Osteocyte (in vitro differentiated cells): ENCODE results near the gene M6PR. TPM values are rescaled to one million over a fixed set of nuclear protein-coding genes. Genes with fewer than 3 reads are reported as not detected.

Source experiments
- DNase-seq: peaks from one replicate; pipeline ENCODE4 v3.0.0; 2021; ENCODE audit warnings: mixed read lengths; ENCODE audit not compliant: unreplicated experiment; ENCODE audit errors: extremely low spot score
- H3K27ac Mint-ChIP-seq: one replicate; pipeline ENCODE4 v1.8.0; 2021; ENCODE audit warnings: mild to moderate bottlenecking, mixed read lengths; ENCODE audit not compliant: unreplicated experiment
- H3K27me3 Mint-ChIP-seq: one replicate; pipeline ENCODE4 v1.8.0; 2021; ENCODE audit warnings: mixed read lengths; ENCODE audit not compliant: unreplicated experiment
- H3K36me3 Mint-ChIP-seq: one replicate; pipeline ENCODE4 v1.8.0; 2021; ENCODE audit warnings: mixed read lengths; ENCODE audit not compliant: unreplicated experiment
- H3K4me1 Mint-ChIP-seq: one replicate; pipeline ENCODE4 v1.8.0; 2021; ENCODE audit warnings: mixed read lengths; ENCODE audit not compliant: unreplicated experiment
- H3K4me3 Mint-ChIP-seq: one replicate; pipeline ENCODE4 v1.8.0; 2021; ENCODE audit warnings: mild to moderate bottlenecking, moderate library complexity, mixed read lengths; ENCODE audit not compliant: unreplicated experiment
- H3K9me3 Mint-ChIP-seq: one replicate; pipeline ENCODE4 v1.8.0; 2021; ENCODE audit warnings: mixed read lengths; ENCODE audit not compliant: unreplicated experiment
- total RNA-seq: library from RNA; stranded (reverse); gene quantifications from 2 replicates; pipeline ENCODE4 v1.2.1, GENCODE V29; 2021
- TF ChIP-seq, protein P1 (sequence below): fragments of 200-600 bp; sonication (generic); IDR thresholded peaks from 2 replicates; pipeline ENCODE4 v1.5.0; 2021; ENCODE audit warnings: antibody characterized with exemption, mild to moderate bottlenecking, moderate library complexity

Gene M6PR
- total RNA-seq, 1 donor from 2014 or later = 126 TPM

DNA sequence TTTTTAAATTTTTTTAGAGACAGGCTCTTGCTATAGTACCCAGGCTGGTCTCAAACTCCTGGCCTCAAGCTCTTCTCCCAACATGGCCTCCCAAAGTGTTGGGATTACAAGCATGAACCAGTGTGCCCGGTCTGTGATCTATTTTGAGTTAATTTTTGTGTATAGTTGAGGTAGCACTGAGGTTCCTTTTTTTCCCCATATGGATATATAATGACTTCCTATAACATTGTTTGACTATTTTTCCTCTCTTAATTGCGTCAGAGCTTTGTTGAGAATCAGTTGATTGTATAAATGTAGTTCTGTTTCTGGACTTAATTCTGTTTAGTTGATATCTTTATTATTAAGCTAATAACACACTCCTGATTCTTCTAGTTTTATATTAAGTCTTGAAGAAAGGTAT is 8.6 kb upstream of the M6PR start:
- no peaks in the 10 kb centered on the region for H3K4me1 Mint-ChIP-seq
- H3K27ac Mint-ChIP-seq = no peak overlapping the region
- DNase-seq = no peak
- H3K4me3 Mint-ChIP-seq = no peak overlapping the region
- H3K9me3 Mint-ChIP-seq = peaks cover 6% of the 10 kb centered on the region
- H3K36me3 Mint-ChIP-seq = no peaks in the 10 kb centered on the region
- no peaks in the 10 kb centered on the region for H3K27me3 Mint-ChIP-seq
- TF ChIP-seq, protein P1, sequence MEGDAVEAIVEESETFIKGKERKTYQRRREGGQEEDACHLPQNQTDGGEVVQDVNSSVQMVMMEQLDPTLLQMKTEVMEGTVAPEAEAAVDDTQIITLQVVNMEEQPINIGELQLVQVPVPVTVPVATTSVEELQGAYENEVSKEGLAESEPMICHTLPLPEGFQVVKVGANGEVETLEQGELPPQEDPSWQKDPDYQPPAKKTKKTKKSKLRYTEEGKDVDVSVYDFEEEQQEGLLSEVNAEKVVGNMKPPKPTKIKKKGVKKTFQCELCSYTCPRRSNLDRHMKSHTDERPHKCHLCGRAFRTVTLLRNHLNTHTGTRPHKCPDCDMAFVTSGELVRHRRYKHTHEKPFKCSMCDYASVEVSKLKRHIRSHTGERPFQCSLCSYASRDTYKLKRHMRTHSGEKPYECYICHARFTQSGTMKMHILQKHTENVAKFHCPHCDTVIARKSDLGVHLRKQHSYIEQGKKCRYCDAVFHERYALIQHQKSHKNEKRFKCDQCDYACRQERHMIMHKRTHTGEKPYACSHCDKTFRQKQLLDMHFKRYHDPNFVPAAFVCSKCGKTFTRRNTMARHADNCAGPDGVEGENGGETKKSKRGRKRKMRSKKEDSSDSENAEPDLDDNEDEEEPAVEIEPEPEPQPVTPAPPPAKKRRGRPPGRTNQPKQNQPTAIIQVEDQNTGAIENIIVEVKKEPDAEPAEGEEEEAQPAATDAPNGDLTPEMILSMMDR = no peak

- Mint-ChIP-seq H3K9me3 (peaks cover under 1% of the 10 kb centered on the region), H3K4me1 (no peaks in the 10 kb centered on the region), H3K27me3 (no peaks in the 10 kb centered on the region), H3K4me3 (no peak overlapping the region), H3K27ac (no peak overlapping the region), H3K36me3 (no peaks in the 10 kb centered on the region)
- DNase-seq = no peak
- TF ChIP-seq, protein P1 = no peak
These were observed 8.1 kb upstream of the M6PR start for GRCh38 chr12:8957561-8957960.

DNA sequence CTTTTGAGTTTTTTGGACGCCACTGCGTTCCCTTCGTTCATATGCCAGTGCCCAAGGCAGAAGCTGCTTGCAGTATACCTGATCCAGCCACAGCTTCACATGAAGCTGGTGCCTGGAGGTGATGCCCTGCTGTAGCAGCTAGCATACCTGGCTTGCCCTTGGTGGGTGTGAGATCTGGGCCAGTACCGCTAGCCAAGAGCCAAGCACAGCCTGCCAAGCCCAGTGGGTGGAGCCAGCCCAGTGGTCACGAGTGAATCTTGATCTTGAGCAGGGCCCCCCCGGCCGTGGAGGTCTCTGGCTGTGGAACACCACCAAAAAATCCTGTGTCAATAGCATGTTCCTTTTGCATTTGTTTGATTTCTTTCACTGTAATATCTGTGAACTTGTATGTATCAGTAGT is 7.3 kb upstream of the M6PR start:
- Mint-ChIP-seq H3K27ac (no peak overlapping the region), H3K4me1 (no peaks in the 10 kb centered on the region), H3K27me3 (no peaks in the 10 kb centered on the region), H3K9me3 (no peaks in the 10 kb centered on the region), H3K36me3 (no peaks in the 10 kb centered on the region), H3K4me3 (no peak overlapping the region)
- TF ChIP-seq, protein P1 = no peak
- no peak for DNase-seq

DNA sequence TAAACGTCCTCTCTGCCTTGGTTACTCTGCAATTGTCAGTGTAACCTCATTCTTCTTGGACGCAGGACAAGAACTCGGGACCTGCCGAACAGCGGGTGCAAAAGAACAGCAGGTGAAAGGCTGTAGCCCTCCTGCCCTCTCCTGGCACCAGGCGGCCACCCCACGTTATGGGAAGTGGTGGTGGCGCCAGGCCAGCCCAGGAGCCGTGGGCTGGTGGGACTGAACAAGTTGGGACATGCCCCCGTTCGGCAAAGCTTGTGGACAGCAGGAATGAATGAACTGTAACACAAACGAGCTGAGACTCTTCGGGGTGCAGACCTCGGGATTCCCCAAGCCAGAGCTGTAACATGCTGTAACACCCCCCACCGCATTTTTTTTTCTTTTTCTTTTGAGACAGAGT is 6.6 kb upstream of the M6PR start:
- no peaks in the 10 kb centered on the region for H3K4me1 Mint-ChIP-seq
- TF ChIP-seq, protein P1 = no peak
- no peak for DNase-seq
- no peak overlapping the region for H3K27ac Mint-ChIP-seq
- no peaks in the 10 kb centered on the region for H3K27me3 Mint-ChIP-seq
- no peaks in the 10 kb centered on the region for H3K9me3 Mint-ChIP-seq
- no peaks in the 10 kb centered on the region for H3K36me3 Mint-ChIP-seq
- H3K4me3 Mint-ChIP-seq = no peak overlapping the region

- H3K9me3 Mint-ChIP-seq = no peaks in the 10 kb centered on the region
- no peaks in the 10 kb centered on the region for H3K27me3 Mint-ChIP-seq
- no peak overlapping the region for H3K27ac Mint-ChIP-seq
- H3K36me3 Mint-ChIP-seq = no peaks in the 10 kb centered on the region
- TF ChIP-seq, protein P1 = no peak
- H3K4me3 Mint-ChIP-seq = no peak overlapping the region
- H3K4me1 Mint-ChIP-seq = peaks cover 9% of the 10 kb centered on the region
- no peak for DNase-seq
These were observed 4.4 kb upstream of the M6PR start for GRCh38 chr12:8953773-8954402.
